ENCODE data around the gene EPB41L4B.

The EPB41L4B gene

GRCh38 chr9:109269839-109270238 lies 51.0 kb downstream of the EPB41L4B start:
- no peak for DNase-seq (ENCODE audit: low spot score)

GRCh38 chr9:109269081-109269480 lies 51.8 kb downstream of the EPB41L4B start:
- DNase-seq (ENCODE audit: low spot score) = no peak

GRCh38 chr9:109267555-109267954 lies 53.3 kb downstream of the EPB41L4B start:
- DNase-seq (ENCODE audit: low spot score) = no peak

GRCh38 chr9:109264877-109265587 lies 55.8 kb downstream of the EPB41L4B start:
- no peak for DNase-seq (ENCODE audit: low spot score)

- DNase-seq (ENCODE audit: low spot score) = no peak
Observed at GRCh38 chr9:109263358-109263757, 57.5 kb downstream of the EPB41L4B start.

- no peak for DNase-seq (ENCODE audit: low spot score)
Observed at GRCh38 chr9:109258481-109259302, 62.2 kb downstream of the EPB41L4B start.

GRCh38 chr9:109256336-109256735 lies 64.5 kb downstream of the EPB41L4B start:
- DNase-seq (ENCODE audit: low spot score) = no peak

GRCh38 chr9:109255394-109255793 lies 65.5 kb downstream of the EPB41L4B start:
- DNase-seq (ENCODE audit: low spot score) = no peak

- DNase-seq (ENCODE audit: low spot score) = no peak
Observed at GRCh38 chr9:109254317-109254716, 66.5 kb downstream of the EPB41L4B start.

GRCh38 chr9:109253637-109254284 lies 67.1 kb downstream of the EPB41L4B start:
- no peak for DNase-seq (ENCODE audit: low spot score)

GRCh38 chr9:109253241-109253636 lies 67.6 kb downstream of the EPB41L4B start:
- DNase-seq (ENCODE audit: low spot score) = no peak

GRCh38 chr9:109252291-109252690 lies 68.6 kb downstream of the EPB41L4B start:
- DNase-seq (ENCODE audit: low spot score) = no peak

GRCh38 chr9:109251776-109252106 lies 69.1 kb downstream of the EPB41L4B start:
- no peak for DNase-seq (ENCODE audit: low spot score)

GRCh38 chr9:109251080-109251775 lies 69.6 kb downstream of the EPB41L4B start:
- no peak for DNase-seq (ENCODE audit: low spot score)

- no peak for DNase-seq (ENCODE audit: low spot score)
Observed at GRCh38 chr9:109250771-109251079, 70.1 kb downstream of the EPB41L4B start.

GRCh38 chr9:109250311-109250741 lies 70.5 kb downstream of the EPB41L4B start:
- DNase-seq (ENCODE audit: low spot score) = no peak

- no peak for DNase-seq (ENCODE audit: low spot score)
Observed at GRCh38 chr9:109249615-109250014, 71.2 kb downstream of the EPB41L4B start.

- DNase-seq (ENCODE audit: low spot score) = no peak
Observed at GRCh38 chr9:109248133-109248581, 72.7 kb downstream of the EPB41L4B start.

- DNase-seq (ENCODE audit: low spot score) = no peak
Observed at GRCh38 chr9:109247228-109247627, 73.6 kb downstream of the EPB41L4B start.

- no peak for DNase-seq (ENCODE audit: low spot score)
Observed at GRCh38 chr9:109246533-109246932, 74.3 kb downstream of the EPB41L4B start.

- no peak for DNase-seq (ENCODE audit: low spot score)
Observed at GRCh38 chr9:109245310-109245897, 75.5 kb downstream of the EPB41L4B start.
